OCI-LY3 (cell line): ENCODE results near the gene EFNA2.

Experiments used
- CTCF ChIP-seq: fragments of 200-600, 300-600 bp; sonication (generic); IDR thresholded peaks from 2 replicates; pipeline ENCODE4 v1.5.1; 2014; ENCODE audit warnings: antibody characterized with exemption, low read length, low read depth
- EZH2phosphoT487 ChIP-seq: fragments of 200-600 bp; shearing (Covaris generic); IDR thresholded peaks from 2 replicates; pipeline ENCODE4 v1.6.1; 2018; ENCODE audit warnings: antibody characterized with exemption, mixed run types, low read depth

GRCh38 chr19:1269065-1269477 is 16.6 kb upstream of the EFNA2 start, which contains the start of gene CIRBP:
- TF ChIP-seq CTCF (no peak), EZH2phosphoT487 (no peak)
